Panc1 (cell line): ENCODE data around the gene TBC1D22A.

Experiments
- POLR2AphosphoS5 ChIP-seq: IDR thresholded peaks from 2 replicates; pipeline ENCODE4 v1.6.1; 2012; ENCODE audit warnings: mild to moderate bottlenecking, low read depth, low read length, moderate library complexity
- SIN3A ChIP-seq: IDR thresholded peaks from 2 replicates; pipeline ENCODE4 v1.6.1; 2012; ENCODE audit warnings: low read depth, mild to moderate bottlenecking, low read length, moderate library complexity, borderline replicate concordance; ENCODE audit not compliant: insufficient read depth
- TF ChIP-seq, protein P1 (sequence below): fragments of 450-650 bp; IDR thresholded peaks from 2 replicates; pipeline ENCODE4 v1.5.1; 2017; ENCODE audit warnings: mild to moderate bottlenecking

DNA sequence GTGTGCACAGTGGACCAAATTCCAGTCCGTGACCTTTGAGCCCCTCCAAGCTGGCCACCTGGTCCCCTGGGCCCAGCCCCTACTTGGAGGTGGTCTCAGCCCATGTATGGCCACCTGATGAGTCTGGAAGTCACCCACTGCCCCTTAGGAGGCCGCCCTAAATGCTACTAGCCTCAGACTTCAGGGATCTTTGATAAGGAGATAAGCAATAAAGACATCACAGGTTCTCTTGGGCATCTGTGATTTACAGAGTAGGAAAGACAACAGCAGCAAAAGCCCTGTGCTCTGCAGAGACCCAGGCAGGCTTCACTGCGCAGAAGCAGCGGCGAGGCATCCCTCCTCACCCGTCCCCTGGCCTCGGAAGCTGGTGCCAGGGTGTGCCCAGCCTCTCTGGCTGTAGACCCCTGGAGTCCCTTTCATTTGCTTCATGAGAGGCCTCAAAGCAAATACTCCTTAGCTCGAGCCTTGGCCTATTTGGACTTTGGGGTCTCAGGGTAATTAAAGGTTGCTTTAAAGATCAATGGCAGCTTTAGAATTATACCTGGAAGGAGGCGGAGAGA lies 360.1 kb downstream of the TBC1D22A start:
- no peak for TF ChIP-seq POLR2AphosphoS5
- TF ChIP-seq, protein P1, sequence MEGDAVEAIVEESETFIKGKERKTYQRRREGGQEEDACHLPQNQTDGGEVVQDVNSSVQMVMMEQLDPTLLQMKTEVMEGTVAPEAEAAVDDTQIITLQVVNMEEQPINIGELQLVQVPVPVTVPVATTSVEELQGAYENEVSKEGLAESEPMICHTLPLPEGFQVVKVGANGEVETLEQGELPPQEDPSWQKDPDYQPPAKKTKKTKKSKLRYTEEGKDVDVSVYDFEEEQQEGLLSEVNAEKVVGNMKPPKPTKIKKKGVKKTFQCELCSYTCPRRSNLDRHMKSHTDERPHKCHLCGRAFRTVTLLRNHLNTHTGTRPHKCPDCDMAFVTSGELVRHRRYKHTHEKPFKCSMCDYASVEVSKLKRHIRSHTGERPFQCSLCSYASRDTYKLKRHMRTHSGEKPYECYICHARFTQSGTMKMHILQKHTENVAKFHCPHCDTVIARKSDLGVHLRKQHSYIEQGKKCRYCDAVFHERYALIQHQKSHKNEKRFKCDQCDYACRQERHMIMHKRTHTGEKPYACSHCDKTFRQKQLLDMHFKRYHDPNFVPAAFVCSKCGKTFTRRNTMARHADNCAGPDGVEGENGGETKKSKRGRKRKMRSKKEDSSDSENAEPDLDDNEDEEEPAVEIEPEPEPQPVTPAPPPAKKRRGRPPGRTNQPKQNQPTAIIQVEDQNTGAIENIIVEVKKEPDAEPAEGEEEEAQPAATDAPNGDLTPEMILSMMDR: no peak
- no peak for TF ChIP-seq SIN3A
